Measurements from ENCODE around the gene TMEM250. TPM values are rescaled to one million over a fixed set of nuclear protein-coding genes. Genes with fewer than 3 reads are reported as not detected.

The TMEM250 gene
- total and polyA plus RNA-seq, 9 of the 15 experiments (the other 6 are each of a cell fraction or from before 2014, with no cell fraction given), result 0.32 to 44.6 (median 12.2) TPM

GRCh38 chr9:136119061-136119882 lies 597 bp upstream of the TMEM250 start (continued):
- TF ChIP-seq TSC22D4 (tag; IDR thresholded peaks at IDR 0.05), result no peak
- no peak for TF ChIP-seq IFI16 (CRISPR knock-in tag; IDR thresholded peaks at IDR 0.05)
- 0 out of 2 replicates have a peak, but pooled peaks have one; percentile 34 for TF ChIP-seq ZNF740 (CRISPR knock-in tag; IDR thresholded peaks at IDR 0.05)
- TF ChIP-seq ZNF740 (tag; IDR thresholded peaks at IDR 0.05), result 0 out of 4 replicates have a peak, but pooled peaks of 1 of the 2 experiments have one; percentile 29
- no peak for TF ChIP-seq MYC (IDR thresholded peaks at IDR 0.05; ENCODE audit: low read depth, low read length)
- 0 out of 2 replicates have a peak, but pooled peaks have one; percentile 22 for TF ChIP-seq MYC (CRISPR knock-in tag; IDR thresholded peaks at IDR 0.05; ENCODE audit: borderline replicate concordance, low read depth)
- no peak for TF ChIP-seq CXXC5 (CRISPR knock-in tag; IDR thresholded peaks at IDR 0.05)
- TF ChIP-seq E2F8 (IDR thresholded peaks at IDR 0.05; ENCODE audit: low read depth, partially characterized antibody), result no peak
- TF ChIP-seq TAF7 (tag; IDR thresholded peaks at IDR 0.05), result no peak
- no peak for TF ChIP-seq ARID3B (CRISPR knock-in tag; IDR thresholded peaks at IDR 0.05; ENCODE audit: borderline replicate concordance)
- TF ChIP-seq ZKSCAN3 (CRISPR knock-in tag; IDR thresholded peaks at IDR 0.05), result no peak
- TF ChIP-seq DACH1 (IDR thresholded peaks at IDR 0.05; ENCODE audit: partially characterized antibody), result no peak
- TF ChIP-seq ZNF140 (CRISPR knock-in tag; IDR thresholded peaks at IDR 0.05), result no peak
- peak in 1 of 2 experiments; percentile 65; a peak in 1 of 4 replicates for TF ChIP-seq MNT (conservative IDR thresholded peaks at IDR 0.05)
- TF ChIP-seq POLR2B (IDR thresholded peaks at IDR 0.05; ENCODE audit: low read depth, partially characterized antibody), result peak; percentile 4
- peak; percentile 29 for TF ChIP-seq PRDM10 (IDR thresholded peaks at IDR 0.05; ENCODE audit: partially characterized antibody)
